H1 (cell line): ENCODE results near the gene ZFYVE27. TPM values are rescaled to one million over a fixed set of nuclear protein-coding genes. Genes with fewer than 3 reads are reported as not detected.

ENCODE experiments used
- CHD2 ChIP-seq: IDR thresholded peaks from 2 replicates; pipeline ENCODE4 v1.6.1; 2012; ENCODE audit warnings: low read length, improper control_type of control experiment
- PHF8 ChIP-seq: fragments of 200-600 bp; sonication (generic); conservative IDR thresholded peaks from 2 replicates; pipeline ENCODE4 v1.7.1; 2012; ENCODE audit warnings: low read depth, mild to moderate bottlenecking, inconsistent platforms, low read length, moderate library complexity
- RNF2 ChIP-seq: fragments of 200-900, 300-1000 bp; sonication (generic); IDR thresholded peaks from 2 replicates; pipeline ENCODE4 v1.7.1; 2016; ENCODE audit warnings: borderline replicate concordance, low read depth, mild to moderate bottlenecking, antibody characterized with exemption, low read length; ENCODE audit not compliant: poor library complexity, severe bottlenecking; ENCODE audit errors: missing control alignments
- SIRT6 ChIP-seq: IDR thresholded peaks from one replicate; pipeline ENCODE4 v1.7.1; 2012; ENCODE audit warnings: low read length, inconsistent platforms
- TCF12 ChIP-seq: IDR thresholded peaks from 2 replicates; pipeline ENCODE4 v1.6.1; 2011; ENCODE audit warnings: low read depth, mild to moderate bottlenecking, low read length
- YY1 ChIP-seq: IDR thresholded peaks from 2 replicates; pipeline ENCODE4 v1.6.1; 2011; ENCODE audit warnings: low read depth, mild to moderate bottlenecking, low read length
- polyA plus RNA-seq, 7 experiments: library from polyadenylated mRNA; depleted of rRNA in 3 of 7; stranded (reverse) in 5 of 7; unstranded in 2 of 7; fragments of >200 nt in 5 of 7; fragments of 200-250 nt in 2 of 7; gene quantifications; 1 replicate in 5 of 7; 2 replicates in 1 of 7; 4 replicates in 1 of 7; pipeline versions ENCODE4 v1.2.1 to v1.2.3, GENCODE V29; 2011 to 2013; ENCODE audit warnings: missing spikeins in 2 of 7, mixed read lengths in 2 of 7
- total RNA-seq: library from RNA; stranded (reverse); fragmentation: NEBNext Ultra II Directional; extraction: Animal tissue kit (Norgen Biotek cat#: 25700); gene quantifications from 2 replicates; pipeline ENCODE4 v1.2.1, GENCODE V29; 2021

The ZFYVE27 gene
- total and polyA plus RNA-seq, 2 of the 8 experiments (the other 6 are each of a cell fraction or from before 2014, with no cell fraction given) = 16.6 to 19.8 TPM

DNA sequence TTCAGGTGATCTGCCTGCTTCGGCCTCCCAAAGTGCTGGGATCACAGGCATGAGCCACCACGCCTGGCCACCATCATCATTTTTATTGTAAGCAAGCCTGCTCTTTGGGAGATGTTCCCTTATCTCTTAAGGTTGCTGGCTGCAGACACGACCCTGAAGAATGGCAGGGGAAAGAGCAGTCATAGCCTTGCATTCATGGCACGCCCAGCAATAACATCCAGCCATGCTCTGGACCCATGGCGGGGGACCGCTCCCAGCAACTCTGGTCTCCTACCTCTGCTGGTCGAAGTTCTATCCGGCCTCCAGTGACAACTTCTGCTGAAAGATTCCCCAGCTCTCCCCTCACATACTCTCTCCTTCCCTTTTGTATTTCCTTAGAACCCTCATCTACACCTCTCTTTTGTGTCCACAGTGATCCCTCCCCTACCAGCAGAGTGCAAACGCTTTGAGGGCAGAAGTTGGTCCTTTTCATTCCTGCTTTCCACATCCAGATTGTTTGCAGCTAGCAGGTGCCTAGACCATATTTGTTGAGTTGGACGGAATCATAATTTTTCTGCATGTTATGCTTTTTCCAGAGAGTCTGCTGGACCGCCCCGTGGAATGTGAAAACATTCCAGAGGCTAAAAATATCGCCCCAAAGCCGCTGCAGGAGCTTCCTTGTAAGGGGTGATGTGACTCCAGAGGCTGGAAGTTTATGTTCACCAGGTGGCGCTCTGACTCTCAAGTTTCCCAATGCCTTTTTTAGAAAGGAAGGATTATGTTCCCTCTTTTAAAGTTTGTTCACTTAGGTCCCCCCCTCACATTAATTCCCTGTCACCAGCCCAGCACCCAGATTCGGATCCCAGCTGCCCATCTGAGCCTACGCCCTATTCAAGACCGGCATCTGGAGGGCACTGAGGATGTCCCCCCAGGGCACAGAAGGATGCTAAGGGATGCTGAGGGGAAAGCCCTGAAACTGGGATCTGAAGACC is 27.7 kb upstream of the ZFYVE27 start (continued):
- no peak for TF ChIP-seq CHD2
- no peak for TF ChIP-seq TCF12
- TF ChIP-seq RNF2 = no peak
- TF ChIP-seq SIRT6 = no peak
- no peak for TF ChIP-seq PHF8
- TF ChIP-seq YY1 = no peak
- TF ChIP-seq, all 59 proteins: peak for 9
